ENCODE measurements around the gene FILIP1. TPM values are rescaled to one million over a fixed set of nuclear protein-coding genes. Genes with fewer than 3 reads are reported as not detected.

FILIP1 gene
- total RNA-seq, 4 donors from 2014 or later: 2.2 to 9.3 (median 5.1) TPM

DNA sequence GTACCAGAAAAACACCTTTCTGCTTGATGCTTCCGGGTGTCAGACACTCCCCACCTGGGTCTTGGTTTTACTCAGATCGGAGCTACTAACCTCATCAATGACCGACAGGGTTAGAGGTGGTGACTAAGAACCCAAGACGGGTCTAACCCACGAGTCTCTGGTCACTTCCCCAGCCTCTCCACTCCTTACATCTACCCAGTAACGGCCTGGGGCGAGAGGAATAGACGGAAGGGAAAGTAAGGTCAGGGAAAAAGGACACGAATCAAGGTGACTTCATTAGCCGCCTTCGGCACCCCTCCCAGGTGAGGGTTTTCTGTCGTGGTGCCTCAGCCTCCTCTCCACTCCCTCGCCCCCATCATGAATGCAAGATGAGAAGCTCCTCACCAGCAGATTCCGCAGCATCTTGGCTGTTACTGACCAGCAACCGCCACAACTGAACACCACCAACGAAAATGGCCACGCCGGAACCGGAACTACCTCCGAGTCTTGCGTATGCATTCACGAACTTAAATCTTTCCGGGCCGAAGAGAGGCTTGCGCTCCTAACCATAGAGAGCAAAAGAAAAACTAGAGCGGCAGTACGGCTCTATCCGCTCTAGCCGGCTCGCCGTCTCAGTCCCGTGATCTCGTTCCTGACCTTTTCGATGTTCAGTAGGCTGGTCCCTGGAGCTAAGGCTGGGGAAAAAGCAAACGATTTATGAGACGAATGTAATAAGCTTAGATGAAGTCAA, 250.1 kb downstream of the FILIP1 start, which contains the start of gene COX7A2:
Gene COX7A2, minus strand, starts transcription at position 469 of the 730 bp plus-strand sequence. Its CDS starts 67 bp downstream, at position 402.
- peaks cover 6 to 16% of the 10 kb centered on the region in 2 donors for H3K36me3 ChIP-seq
- TF ChIP-seq, protein P1, sequence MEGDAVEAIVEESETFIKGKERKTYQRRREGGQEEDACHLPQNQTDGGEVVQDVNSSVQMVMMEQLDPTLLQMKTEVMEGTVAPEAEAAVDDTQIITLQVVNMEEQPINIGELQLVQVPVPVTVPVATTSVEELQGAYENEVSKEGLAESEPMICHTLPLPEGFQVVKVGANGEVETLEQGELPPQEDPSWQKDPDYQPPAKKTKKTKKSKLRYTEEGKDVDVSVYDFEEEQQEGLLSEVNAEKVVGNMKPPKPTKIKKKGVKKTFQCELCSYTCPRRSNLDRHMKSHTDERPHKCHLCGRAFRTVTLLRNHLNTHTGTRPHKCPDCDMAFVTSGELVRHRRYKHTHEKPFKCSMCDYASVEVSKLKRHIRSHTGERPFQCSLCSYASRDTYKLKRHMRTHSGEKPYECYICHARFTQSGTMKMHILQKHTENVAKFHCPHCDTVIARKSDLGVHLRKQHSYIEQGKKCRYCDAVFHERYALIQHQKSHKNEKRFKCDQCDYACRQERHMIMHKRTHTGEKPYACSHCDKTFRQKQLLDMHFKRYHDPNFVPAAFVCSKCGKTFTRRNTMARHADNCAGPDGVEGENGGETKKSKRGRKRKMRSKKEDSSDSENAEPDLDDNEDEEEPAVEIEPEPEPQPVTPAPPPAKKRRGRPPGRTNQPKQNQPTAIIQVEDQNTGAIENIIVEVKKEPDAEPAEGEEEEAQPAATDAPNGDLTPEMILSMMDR (IDR thresholded peaks at IDR 0.05): no peak
- TF ChIP-seq POLR2A (IDR thresholded peaks at IDR 0.05): peak in 1 of 2 donors; percentile 88
- no peaks in the 10 kb centered on the region for H3K9me3 ChIP-seq
- H3K27ac ChIP-seq: peak within 1 kb of the TSS; percentile 80 to 91 (median 82)
- peak within 1 kb of the TSS; percentile 68 to 91 (median 83) for H3K4me3 ChIP-seq (replicated peaks in 1 of 3)
- peaks cover 16 to 22% of the 10 kb centered on the region in 2 donors for H3K4me1 ChIP-seq
- intact Hi-C loops (cut with DNase I): no loop called here
- 0% methylated on average over 36 of the region's 36 CpGs for WGBS, 2 donors
- H3K27me3 ChIP-seq: no peaks in the 10 kb centered on the region
- peak; percentile 90 for DNase-seq

Small RNAs within 50 kb of the gene (microRNA-seq; reads per million reads assigned to microRNA genes)
- gene MIR4463: not detected

Small RNAs within 50 kb of the gene (small RNA-seq; reads per million reads assigned to genes)
- gene MIR4463 (not detected), gene RF00012 (not detected), gene RNU1-34P (not detected)

Other genes starting within 250 kb of the FILIP1 start
- 100 to 1,000 TPM; 136 to 578 (median 341) TPM for gene COX7A2, start 250.0 kb downstream of the FILIP1 start, total RNA-seq
- gene TMEM30A, start 209.0 kb downstream of the FILIP1 start, total RNA-seq: 100 to 1,000 TPM in 2 of 4 donors, 10 to 100 TPM in 2; 82.0 to 142 (median 103) TPM
- gene SENP6, start 108.1 kb upstream of the FILIP1 start, total RNA-seq: 100 to 1,000 TPM; 154 to 255 (median 170) TPM